KOPT-K1 (cell line): ENCODE results near the gene PHACTR1.

Source experiments
- H3K27ac ChIP-seq: fragments of 200-600 bp; sonication (generic); 2 replicates; pipeline ENCODE4 v1.5.1; 2016; ENCODE audit warnings: antibody characterized with exemption, mild to moderate bottlenecking, low read depth, low read length; ENCODE audit not compliant: poor library complexity, severe bottlenecking
- H3K36me3 ChIP-seq: fragments of 200-600 bp; sonication (generic); 2 replicates; pipeline ENCODE4 v1.5.1; 2017; ENCODE audit warnings: antibody characterized with exemption, mild to moderate bottlenecking, low read length, moderate library complexity; ENCODE audit not compliant: insufficient read depth
- H3K9me3 ChIP-seq: fragments of 200-600 bp; sonication (generic); 2 replicates; pipeline ENCODE4 v1.5.1; 2017; ENCODE audit warnings: antibody characterized with exemption, low read length, mild to moderate bottlenecking; ENCODE audit not compliant: insufficient read depth, poor library complexity, severe bottlenecking

Gene PHACTR1

GRCh38 chr6:13300643-13301590, 584.4 kb downstream of the PHACTR1 start:
- no peak overlapping the region for H3K27ac ChIP-seq
- peaks cover 71% of the 10 kb centered on the region for H3K36me3 ChIP-seq
- H3K9me3 ChIP-seq = no peaks in the 10 kb centered on the region

- Histone ChIP-seq H3K36me3 (peaks cover 77% of the 10 kb centered on the region), H3K9me3 (no peaks in the 10 kb centered on the region), H3K27ac (no peak overlapping the region)
These were observed 585.7 kb downstream of the PHACTR1 start for GRCh38 chr6:13302291-13302690.

GRCh38 chr6:13302751-13303667, 586.4 kb downstream of the PHACTR1 start:
- peaks cover 77% of the 10 kb centered on the region for H3K36me3 ChIP-seq
- no peaks in the 10 kb centered on the region for H3K9me3 ChIP-seq
- H3K27ac ChIP-seq = no peak overlapping the region

GRCh38 chr6:13303668-13304017, 587.1 kb downstream of the PHACTR1 start:
- peaks cover 78% of the 10 kb centered on the region for H3K36me3 ChIP-seq
- no peaks in the 10 kb centered on the region for H3K9me3 ChIP-seq
- no peak overlapping the region for H3K27ac ChIP-seq

- no peak overlapping the region for H3K27ac ChIP-seq
- no peaks in the 10 kb centered on the region for H3K9me3 ChIP-seq
- H3K36me3 ChIP-seq = peaks cover 78% of the 10 kb centered on the region
These were observed 587.5 kb downstream of the PHACTR1 start for GRCh38 chr6:13304101-13304500.

- Histone ChIP-seq H3K27ac (no peak overlapping the region), H3K36me3 (peaks cover 79% of the 10 kb centered on the region), H3K9me3 (no peaks in the 10 kb centered on the region)
These were observed 588.2 kb downstream of the PHACTR1 start for GRCh38 chr6:13304580-13305260.

- Histone ChIP-seq H3K27ac (no peak overlapping the region), H3K36me3 (peaks cover 78% of the 10 kb centered on the region), H3K9me3 (no peaks in the 10 kb centered on the region)
These were observed 588.7 kb downstream of the PHACTR1 start for GRCh38 chr6:13305288-13305687.

- Histone ChIP-seq H3K27ac (no peak overlapping the region), H3K9me3 (no peaks in the 10 kb centered on the region), H3K36me3 (peaks cover 76% of the 10 kb centered on the region)
These were observed 589.2 kb downstream of the PHACTR1 start for GRCh38 chr6:13305791-13306190.

GRCh38 chr6:13307508-13307995, 591.0 kb downstream of the PHACTR1 start:
- Histone ChIP-seq H3K27ac (no peak overlapping the region), H3K9me3 (no peaks in the 10 kb centered on the region), H3K36me3 (peaks cover 75% of the 10 kb centered on the region)

GRCh38 chr6:13308332-13308731, 591.8 kb downstream of the PHACTR1 start:
- Histone ChIP-seq H3K36me3 (peaks cover 71% of the 10 kb centered on the region), H3K27ac (no peak overlapping the region), H3K9me3 (no peaks in the 10 kb centered on the region)

- Histone ChIP-seq H3K9me3 (no peaks in the 10 kb centered on the region), H3K27ac (no peak overlapping the region), H3K36me3 (peaks cover 75% of the 10 kb centered on the region)
These were observed 594.6 kb downstream of the PHACTR1 start for GRCh38 chr6:13311155-13311554.

GRCh38 chr6:13314806-13315205, 598.2 kb downstream of the PHACTR1 start:
- Histone ChIP-seq H3K27ac (no peak overlapping the region), H3K36me3 (peaks cover 87% of the 10 kb centered on the region)

GRCh38 chr6:13315896-13316295, 599.3 kb downstream of the PHACTR1 start:
- no peak overlapping the region for H3K27ac ChIP-seq
- H3K36me3 ChIP-seq = peaks cover 90% of the 10 kb centered on the region
- no peaks in the 10 kb centered on the region for H3K9me3 ChIP-seq

More at GRCh38 chr6:13314806-13315205, 598.2 kb downstream of the PHACTR1 start:
- H3K9me3 ChIP-seq = no peaks in the 10 kb centered on the region

- Histone ChIP-seq H3K9me3 (no peaks in the 10 kb centered on the region), H3K36me3 (peaks cover 95% of the 10 kb centered on the region), H3K27ac (no peak overlapping the region)
These were observed 602.3 kb downstream of the PHACTR1 start for GRCh38 chr6:13318821-13319220.
